PC-3 (cell line): ENCODE results near the gene CDC42SE2. TPM values are rescaled to one million over a fixed set of nuclear protein-coding genes. Genes with fewer than 3 reads are reported as not detected.

Source experiments
- ATAC-seq: fragments of 200-7000 bp; cut with Tn5 transposase; 2 replicates; pipeline ENCODE4 v1.9.1; 2020; ENCODE audit warnings: mild to moderate bottlenecking, moderate library complexity
- BruUV-seq: library from RNA; stranded (reverse); fragments of 400-500 nt; replicated peaks from 2 replicates; lab custom pipeline; 2021; lab: Mats Ljungman, UMichigan
- CTCF ChIA-PET: fragments of 300-600 bp; sonication (Branson Sonifier 250); formaldehyde crosslinking; loops from one replicate; lab custom pipeline; 2022; ENCODE audit warnings: antibody characterized with exemption; lab: Charles Lee
- POLR2A ChIA-PET: fragments of 300-600 bp; sonication (Branson Sonifier 250); formaldehyde crosslinking; loops from one replicate; lab custom pipeline; 2022; ENCODE audit warnings: antibody characterized with exemption; ENCODE audit not compliant: unreplicated experiment; lab: Charles Lee
- DNase-seq: peaks from one replicate; pipeline ENCODE4 v3.0.0-alpha.2; 2015
- H2AFZ ChIP-seq: fragments of 300-600 bp; sonication (generic); 2 replicates; pipeline ENCODE4 v1.6.0; 2016; ENCODE audit warnings: antibody characterized with exemption, low read length
- H3F3A ChIP-seq: fragments of 300-600 bp; sonication (generic); one replicate; pipeline ENCODE4 v1.6.0; 2017; ENCODE audit warnings: antibody characterized with exemption, low read length, control low read depth, mild to moderate bottlenecking; ENCODE audit not compliant: unreplicated experiment
- H3K27ac ChIP-seq: fragments of 300-600 bp; sonication (generic); 2 replicates; pipeline ENCODE4 v1.5.1; 2016; ENCODE audit warnings: mild to moderate bottlenecking, low read length
- H3K27me3 ChIP-seq: fragments of 300-600 bp; sonication (generic); 2 replicates; pipeline ENCODE4 v1.6.1; 2016; ENCODE audit warnings: low read length, mixed read lengths
- H3K36me3 ChIP-seq: fragments of 300-600 bp; sonication (generic); 2 replicates; pipeline ENCODE4 v1.6.1; 2016; ENCODE audit warnings: low read depth, mixed run types, low read length, mixed read lengths
- H3K4me1 ChIP-seq: fragments of 300-600 bp; sonication (generic); 2 replicates; pipeline ENCODE4 v1.5.1; 2016; ENCODE audit warnings: low read length; ENCODE audit not compliant: insufficient read depth
- H3K4me2 ChIP-seq: fragments of 300-600 bp; sonication (generic); 2 replicates; pipeline ENCODE4 v1.6.0; 2016; ENCODE audit warnings: low read length
- H3K4me3 ChIP-seq: fragments of 300-600 bp; sonication (generic); 2 replicates; pipeline ENCODE4 v1.5.1; 2016; ENCODE audit warnings: mild to moderate bottlenecking, low read length, mixed read lengths
- H3K79me2 ChIP-seq: fragments of 300-600 bp; sonication (generic); 2 replicates; pipeline ENCODE4 v1.6.1; 2017; ENCODE audit warnings: low read length, mixed read lengths
- H3K9ac ChIP-seq: fragments of 300-600 bp; sonication (generic); 2 replicates; pipeline ENCODE4 v1.6.0; 2016; ENCODE audit warnings: mild to moderate bottlenecking, low read length
- H3K9me2 ChIP-seq: fragments of 300-600 bp; sonication (generic); replicated peaks from 2 replicates; pipeline ENCODE4 v1.6.1; 2016; ENCODE audit warnings: mixed run types, low read length, mixed read lengths
- H3K9me3 ChIP-seq: fragments of 300-600 bp; sonication (generic); 2 replicates; pipeline ENCODE4 v1.6.1; 2016; ENCODE audit warnings: low read length, mixed read lengths
- H4K20me1 ChIP-seq: fragments of 300-600 bp; sonication (generic); 2 replicates; pipeline ENCODE4 v1.6.1; 2016; ENCODE audit warnings: low read length, mixed read lengths
- CTCF ChIP-seq: fragments of 300-600 bp; sonication (generic); conservative IDR thresholded peaks from 2 replicates; pipeline ENCODE4 v1.5.1; 2017; ENCODE audit warnings: antibody characterized with exemption, low read depth, mild to moderate bottlenecking, low read length
- EZH2 ChIP-seq: fragments of 300-600 bp; sonication (generic); IDR thresholded peaks from one replicate; pipeline ENCODE4 v1.6.1; 2017; ENCODE audit warnings: antibody characterized with exemption, mild to moderate bottlenecking, low read length; ENCODE audit not compliant: unreplicated experiment
- EZH2phosphoT487 ChIP-seq: fragments of 300-600 bp; sonication (generic); IDR thresholded peaks from 2 replicates; pipeline ENCODE4 v1.6.1; 2018; ENCODE audit warnings: mild to moderate bottlenecking, antibody characterized with exemption, low read length, borderline replicate concordance
- intact Hi-C: fragments of 100-400 bp; cut with micrococcal nuclease; formaldehyde crosslinking; loops from 2 replicates; pipeline ENCODE4 v1.9.0; 2023
- total RNA-seq: library from RNA; depleted of rRNA; stranded (reverse); fragments of >200 nt; gene quantifications from 2 replicates; pipeline ENCODE4 v1.2.3, GENCODE V29; 2014

CDC42SE2 gene
- total RNA-seq, 1 experiment from 2014 or later, result 13.3 TPM

GRCh38 chr5:131384173-131384572 lies 120.3 kb downstream of the CDC42SE2 start:
- intact Hi-C loops, result loop anchor here (10.0 kb wide), 1 partner anchor 219 kb away; the partner anchor contains the start of gene HINT1
- CTCF ChIA-PET, result no interaction called here

GRCh38 chr5:131384616-131385214 lies 120.9 kb downstream of the CDC42SE2 start:
- ChIA-PET CTCF (no interaction called here), POLR2A (no interaction called here)
- Histone ChIP-seq H3K27ac (no peak overlapping the region), H3K36me3 (peaks cover 3% of the 10 kb centered on the region; the same call in 1 of the 2 replicates), H3K9me3 (no peaks in the 10 kb centered on the region), H2AFZ (no peak overlapping the region), H4K20me1 (no peaks in the 10 kb centered on the region), H3K9me2 (no peaks in the 10 kb centered on the region), H3K79me2 (no peaks in the 10 kb centered on the region), H3F3A (no peaks in the 10 kb centered on the region), H3K4me3 (no peak overlapping the region), H3K4me2 (no peak overlapping the region), H3K9ac (no peak overlapping the region), H3K4me1 (peaks cover 14% of the 10 kb centered on the region; the same call in 1 of the 2 replicates), H3K27me3 (no peaks in the 10 kb centered on the region)
- DNase-seq (no peak), ATAC-seq (no peak)
- intact Hi-C loops, result loop anchor here (10.0 kb wide), 1 partner anchor 220 kb away; the partner anchor contains the start of gene HINT1
- BruUV-seq, result no TSS peak
- no peak for TF ChIP-seq CTCF
- TF ChIP-seq EZH2, result no peak
- TF ChIP-seq EZH2phosphoT487, result no peak

More at GRCh38 chr5:131384173-131384572, 120.3 kb downstream of the CDC42SE2 start:
- no peak overlapping the region for H3K4me3 ChIP-seq
- DNase-seq (no peak), ATAC-seq (no peak)
- no peaks in the 10 kb centered on the region for H3K9me2 ChIP-seq
- H3K4me2 ChIP-seq, result no peak overlapping the region
- no peaks in the 10 kb centered on the region for H3K79me2 ChIP-seq
- no peak overlapping the region for H3K27ac ChIP-seq
- TF ChIP-seq CTCF, result no peak
- no peak for TF ChIP-seq EZH2phosphoT487
- TF ChIP-seq EZH2, result no peak
- no peaks in the 10 kb centered on the region for H3K27me3 ChIP-seq
- peaks cover 3% of the 10 kb centered on the region; the same call in 1 of the 2 replicates for H3K36me3 ChIP-seq
- H3K4me1 ChIP-seq, result peaks cover 19% of the 10 kb centered on the region
- no TSS peak for BruUV-seq
- H3K9me3 ChIP-seq, result no peaks in the 10 kb centered on the region
- H4K20me1 ChIP-seq, result no peaks in the 10 kb centered on the region
- H2AFZ ChIP-seq, result no peak overlapping the region
- H3K9ac ChIP-seq, result no peak overlapping the region
- H3F3A ChIP-seq, result no peaks in the 10 kb centered on the region
- POLR2A ChIA-PET, result no interaction called here

GRCh38 chr5:131386124-131386523 lies 122.3 kb downstream of the CDC42SE2 start:
- Histone ChIP-seq H3K79me2 (no peaks in the 10 kb centered on the region), H3F3A (no peaks in the 10 kb centered on the region), H3K9ac (no peak overlapping the region), H3K27ac (no peak overlapping the region; the same call in 1 of the 2 replicates), H3K36me3 (peaks cover 3% of the 10 kb centered on the region; the same call in 1 of the 2 replicates), H3K4me1 (peaks cover 8% of the 10 kb centered on the region; the same call in 1 of the 2 replicates), H4K20me1 (no peaks in the 10 kb centered on the region), H3K27me3 (no peaks in the 10 kb centered on the region), H3K4me3 (no peak overlapping the region), H3K9me3 (no peaks in the 10 kb centered on the region), H3K4me2 (no peak overlapping the region), H2AFZ (no peak overlapping the region), H3K9me2 (no peaks in the 10 kb centered on the region)
- POLR2A ChIA-PET, result no interaction called here
- intact Hi-C loops, result loop anchor here (10.0 kb wide), 1 partner anchor 221 kb away; the partner anchor contains the start of gene HINT1
- no TSS peak for BruUV-seq
- ATAC-seq, result no peak
- TF ChIP-seq EZH2 (no peak), CTCF (no peak), EZH2phosphoT487 (no peak)
- DNase-seq, result no peak
- CTCF ChIA-PET, result no interaction called here
